HepG2 (cell line): ENCODE data around the gene RPTOR. TPM values are rescaled to one million over a fixed set of nuclear protein-coding genes. Genes with fewer than 3 reads are reported as not detected.

ENCODE experiments used
- CBX1 ChIP-seq: IDR thresholded peaks from one replicate; pipeline ENCODE4 v1.6.1; 2016; ENCODE audit warnings: antibody characterized with exemption, low read depth
- CEBPB ChIP-seq: IDR thresholded peaks from 2 replicates; pipeline ENCODE4 v1.6.1; 2011; ENCODE audit warnings: low read depth, low read length, improper control_type of control experiment, borderline replicate concordance
- FIP1L1 ChIP-seq: fragments of 200-400 bp; formaldehyde crosslinking; IDR thresholded peaks from 2 replicates; pipeline ENCODE4 v1.6.1; 2018; ENCODE audit warnings: low read depth, mild to moderate bottlenecking, low read length, moderate library complexity, borderline replicate concordance; ENCODE audit not compliant: insufficient read depth
- FOSL1 ChIP-seq: sonication (generic); formaldehyde crosslinking; IDR thresholded peaks from 2 replicates; pipeline ENCODE4 v1.9.0; 2021; ENCODE audit warnings: missing genetic modification reagents, borderline replicate concordance
- HNRNPK ChIP-seq: fragments of 200-400 bp; formaldehyde crosslinking; IDR thresholded peaks from 2 replicates; pipeline ENCODE4 v1.6.1; 2018; ENCODE audit warnings: low read length, low read depth, moderate library complexity, mild to moderate bottlenecking; ENCODE audit not compliant: poor library complexity, severe bottlenecking
- KDM6A ChIP-seq: IDR thresholded peaks from 2 replicates; pipeline ENCODE4 v1.6.1; 2016; ENCODE audit warnings: low read depth
- MXD3 ChIP-seq: IDR thresholded peaks from 2 replicates; pipeline ENCODE4 v1.6.1; 2016; ENCODE audit warnings: mild to moderate bottlenecking, missing biosample characterization, missing genetic modification reagents
- MYC ChIP-seq: sonication (generic); formaldehyde crosslinking; IDR thresholded peaks from 2 replicates; pipeline ENCODE4 v1.9.0; 2021; ENCODE audit warnings: missing genetic modification reagents, borderline replicate concordance
- MZF1 ChIP-seq: sonication (generic); formaldehyde crosslinking; IDR thresholded peaks from 2 replicates; pipeline ENCODE4 v1.8.1; 2023; ENCODE audit warnings: mild to moderate bottlenecking, missing genetic modification reagents, borderline replicate concordance
- SNRNP70 ChIP-seq: fragments of 200-400 bp; formaldehyde crosslinking; IDR thresholded peaks from 2 replicates; pipeline ENCODE4 v1.6.1; 2017; ENCODE audit warnings: mild to moderate bottlenecking, low read depth, low read length, moderate library complexity
- SRF ChIP-seq: IDR thresholded peaks from 2 replicates; pipeline ENCODE4 v1.6.1; 2011; ENCODE audit warnings: mild to moderate bottlenecking, low read depth, low read length, moderate library complexity
- TBX2 ChIP-seq: sonication (generic); formaldehyde crosslinking; IDR thresholded peaks from 2 replicates; pipeline ENCODE4 v1.5.0; 2020; ENCODE audit warnings: missing genetic modification reagents, mild to moderate bottlenecking, borderline replicate concordance
- XRCC5 ChIP-seq: fragments of 200-400 bp; formaldehyde crosslinking; optimal IDR thresholded peaks from 2 replicates; pipeline ENCODE3; 2017; ENCODE audit warnings: mild to moderate bottlenecking, low read length
- ZBTB2 ChIP-seq: sonication (generic); formaldehyde crosslinking; IDR thresholded peaks from 2 replicates; pipeline ENCODE4 v1.8.0; 2022; ENCODE audit warnings: low read depth, missing genetic modification reagents
- ZBTB21 ChIP-seq: sonication (generic); formaldehyde crosslinking; IDR thresholded peaks from 2 replicates; pipeline ENCODE4 v1.4.0; 2020; ENCODE audit warnings: missing genetic modification reagents
- ZNF292 ChIP-seq: sonication (generic); formaldehyde crosslinking; IDR thresholded peaks from 2 replicates; pipeline ENCODE4 v1.8.1; 2022; ENCODE audit warnings: mild to moderate bottlenecking, low read depth, missing genetic modification reagents, borderline replicate concordance
- ZNF747 ChIP-seq: sonication (generic); formaldehyde crosslinking; IDR thresholded peaks from 2 replicates; pipeline ENCODE4 v1.8.1; 2023; ENCODE audit warnings: missing genetic modification reagents, mild to moderate bottlenecking, borderline replicate concordance
- ZNF777 ChIP-seq: sonication (generic); formaldehyde crosslinking; IDR thresholded peaks from 2 replicates; pipeline ENCODE4 v1.4.0; 2020; ENCODE audit warnings: missing genetic modification reagents
- polyA plus RNA-seq, 8 experiments: library from polyadenylated mRNA; depleted of rRNA in 3 of 8; stranded (reverse) in 7 of 8; unstranded in 1 of 8; fragments of >200 nt; fragmentation: Illumina TruSeq in 4 of 8; extraction: Trizol in 4 of 8; gene quantifications; 2 replicates each; pipeline versions ENCODE4 v1.2.1 to v1.2.3, GENCODE V29; 2011 to 2016; ENCODE audit warnings: low read depth in 4 of 8, missing spikeins in 1 of 8, mixed read lengths in 1 of 8; ENCODE audit not compliant: insufficient read depth in 1 of 8
- total RNA-seq, 5 experiments: library from RNA; depleted of rRNA; stranded (reverse); fragments of >200 nt; fragmentation: Illumina TruSeq; extraction: Trizol; gene quantifications; 2 replicates each; pipeline ENCODE4 v1.2.3, GENCODE V29; 2016; ENCODE audit warnings: low read depth in 1 of 5
- TF ChIP-seq, protein P1 (sequence below): IDR thresholded peaks from 2 replicates; pipeline ENCODE4 v1.6.1; 2016; ENCODE audit warnings: low read depth
- TF ChIP-seq, protein P2 (sequence below): sonication (generic); formaldehyde crosslinking; IDR thresholded peaks from 2 replicates; pipeline ENCODE4 v1.4.0; 2020; ENCODE audit warnings: missing genetic modification reagents, borderline replicate concordance
- TF ChIP-seq, protein P3 (sequence below): IDR thresholded peaks from 2 replicates; pipeline ENCODE4 v1.6.1; 2016; ENCODE audit warnings: missing compliant biosample characterization, missing genetic modification reagents, borderline replicate concordance

The RPTOR gene
- total and polyA plus RNA-seq, 2 of the 13 experiments (the other 11 are each of a cell fraction or from before 2014, with no cell fraction given), result 6.6 to 25.3 TPM

DNA sequence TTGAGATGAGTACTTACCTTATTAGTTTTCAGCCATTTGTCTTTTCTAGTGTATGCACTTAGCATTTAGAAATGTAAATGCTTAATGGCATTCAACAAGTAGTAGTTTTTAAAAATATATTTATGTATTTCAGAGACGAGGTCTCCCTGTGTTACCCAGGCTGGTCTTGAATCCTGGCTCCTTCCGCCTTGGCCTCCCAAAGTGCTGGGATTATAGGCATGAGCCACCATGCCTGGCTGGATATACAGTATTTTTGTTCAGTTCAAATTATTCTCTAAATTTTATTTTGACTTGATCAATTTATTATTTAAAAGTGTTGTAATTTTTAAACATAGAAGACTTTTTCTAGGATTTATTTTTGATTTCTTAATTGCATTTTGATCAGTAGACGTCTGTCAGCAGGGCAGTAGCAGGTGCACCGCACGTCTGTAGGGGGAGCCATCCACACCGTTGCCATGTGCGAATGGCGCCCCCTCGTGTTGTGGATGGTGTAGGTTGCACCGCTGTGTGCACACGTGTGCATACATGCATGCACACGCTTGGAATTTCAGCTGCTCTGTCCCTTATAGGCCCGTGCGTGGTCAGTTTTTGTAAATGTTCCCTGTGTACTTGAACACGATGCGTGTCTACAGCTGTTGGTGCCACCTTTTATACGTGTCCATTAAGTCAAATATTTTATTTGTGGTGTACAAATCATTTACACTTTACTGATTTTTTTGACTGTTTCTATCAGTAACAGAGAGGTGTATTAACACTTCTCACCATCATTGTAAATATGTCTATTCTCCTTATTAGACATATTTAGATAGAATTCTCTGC, 30.6 kb downstream of the RPTOR start (continued):
- TF ChIP-seq, protein P1, sequence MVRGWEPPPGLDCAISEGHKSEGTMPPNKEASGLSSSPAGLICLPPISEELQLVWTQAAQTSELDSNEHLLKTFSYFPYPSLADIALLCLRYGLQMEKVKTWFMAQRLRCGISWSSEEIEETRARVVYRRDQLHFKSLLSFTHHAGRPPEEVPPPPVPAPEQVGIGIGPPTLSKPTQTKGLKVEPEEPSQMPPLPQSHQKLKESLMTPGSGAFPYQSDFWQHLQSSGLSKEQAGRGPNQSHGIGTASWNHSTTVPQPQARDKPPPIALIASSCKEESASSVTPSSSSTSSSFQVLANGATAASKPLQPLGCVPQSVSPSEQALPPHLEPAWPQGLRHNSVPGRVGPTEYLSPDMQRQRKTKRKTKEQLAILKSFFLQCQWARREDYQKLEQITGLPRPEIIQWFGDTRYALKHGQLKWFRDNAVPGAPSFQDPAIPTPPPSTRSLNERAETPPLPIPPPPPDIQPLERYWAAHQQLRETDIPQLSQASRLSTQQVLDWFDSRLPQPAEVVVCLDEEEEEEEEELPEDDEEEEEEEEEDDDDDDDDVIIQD, result peak; percentile 75
- no peak; the same call in 1 of the 2 replicates for TF ChIP-seq ZNF747 (CRISPR knock-in tag)
- no peak for TF ChIP-seq CEBPB
- TF ChIP-seq KDM6A (CRISPR knock-in tag), result 0 out of 2 replicates have a peak, but pooled peaks have one; percentile 0
- no peak for TF ChIP-seq SNRNP70
- no peak for TF ChIP-seq FIP1L1
- TF ChIP-seq, protein P2, sequence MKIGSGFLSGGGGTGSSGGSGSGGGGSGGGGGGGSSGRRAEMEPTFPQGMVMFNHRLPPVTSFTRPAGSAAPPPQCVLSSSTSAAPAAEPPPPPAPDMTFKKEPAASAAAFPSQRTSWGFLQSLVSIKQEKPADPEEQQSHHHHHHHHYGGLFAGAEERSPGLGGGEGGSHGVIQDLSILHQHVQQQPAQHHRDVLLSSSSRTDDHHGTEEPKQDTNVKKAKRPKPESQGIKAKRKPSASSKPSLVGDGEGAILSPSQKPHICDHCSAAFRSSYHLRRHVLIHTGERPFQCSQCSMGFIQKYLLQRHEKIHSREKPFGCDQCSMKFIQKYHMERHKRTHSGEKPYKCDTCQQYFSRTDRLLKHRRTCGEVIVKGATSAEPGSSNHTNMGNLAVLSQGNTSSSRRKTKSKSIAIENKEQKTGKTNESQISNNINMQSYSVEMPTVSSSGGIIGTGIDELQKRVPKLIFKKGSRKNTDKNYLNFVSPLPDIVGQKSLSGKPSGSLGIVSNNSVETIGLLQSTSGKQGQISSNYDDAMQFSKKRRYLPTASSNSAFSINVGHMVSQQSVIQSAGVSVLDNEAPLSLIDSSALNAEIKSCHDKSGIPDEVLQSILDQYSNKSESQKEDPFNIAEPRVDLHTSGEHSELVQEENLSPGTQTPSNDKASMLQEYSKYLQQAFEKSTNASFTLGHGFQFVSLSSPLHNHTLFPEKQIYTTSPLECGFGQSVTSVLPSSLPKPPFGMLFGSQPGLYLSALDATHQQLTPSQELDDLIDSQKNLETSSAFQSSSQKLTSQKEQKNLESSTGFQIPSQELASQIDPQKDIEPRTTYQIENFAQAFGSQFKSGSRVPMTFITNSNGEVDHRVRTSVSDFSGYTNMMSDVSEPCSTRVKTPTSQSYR (CRISPR knock-in tag), result peak; percentile 39; the same call in 1 of the 2 replicates
- TF ChIP-seq HNRNPK, result no peak
- TF ChIP-seq ZBTB2, result no peak
- TF ChIP-seq, protein P3, sequence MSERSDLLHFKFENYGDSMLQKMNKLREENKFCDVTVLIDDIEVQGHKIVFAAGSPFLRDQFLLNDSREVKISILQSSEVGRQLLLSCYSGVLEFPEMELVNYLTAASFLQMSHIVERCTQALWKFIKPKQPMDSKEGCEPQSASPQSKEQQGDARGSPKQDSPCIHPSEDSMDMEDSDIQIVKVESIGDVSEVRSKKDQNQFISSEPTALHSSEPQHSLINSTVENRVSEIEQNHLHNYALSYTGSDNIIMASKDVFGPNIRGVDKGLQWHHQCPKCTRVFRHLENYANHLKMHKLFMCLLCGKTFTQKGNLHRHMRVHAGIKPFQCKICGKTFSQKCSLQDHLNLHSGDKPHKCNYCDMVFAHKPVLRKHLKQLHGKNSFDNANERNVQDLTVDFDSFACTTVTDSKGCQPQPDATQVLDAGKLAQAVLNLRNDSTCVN (CRISPR knock-in tag), result peak; percentile 77; the same call in 1 of the 2 replicates
- peak; percentile 39; the same call in 1 of the 2 replicates for TF ChIP-seq ZNF777 (CRISPR knock-in tag)
- no peak for TF ChIP-seq ZBTB21 (CRISPR knock-in tag)
- no peak for TF ChIP-seq ZNF292 (CRISPR knock-in tag)
- TF ChIP-seq MYC (CRISPR knock-in tag), result peak; percentile 99
- TF ChIP-seq TBX2, result no peak; the same call in 1 of the 2 replicates
- TF ChIP-seq CBX1, result peak; percentile 83
- peak; percentile 72; the same call in 1 of the 2 replicates for TF ChIP-seq MXD3
- TF ChIP-seq MZF1 (CRISPR knock-in tag), result no peak
- peak; percentile 99 for TF ChIP-seq XRCC5
- peak; percentile 65; the same call in 1 of the 2 replicates for TF ChIP-seq SRF
- TF ChIP-seq FOSL1, result no peak
